ENCODE data around the gene KYAT1. TPM values are rescaled to one million over a fixed set of nuclear protein-coding genes. Genes with fewer than 3 reads are reported as not detected.

KYAT1 gene
- total and polyA plus RNA-seq, 2 of the 8 experiments (the other 6 are each of a cell fraction or from before 2014, with no cell fraction given), result 30.4 to 42.2 TPM

DNA sequence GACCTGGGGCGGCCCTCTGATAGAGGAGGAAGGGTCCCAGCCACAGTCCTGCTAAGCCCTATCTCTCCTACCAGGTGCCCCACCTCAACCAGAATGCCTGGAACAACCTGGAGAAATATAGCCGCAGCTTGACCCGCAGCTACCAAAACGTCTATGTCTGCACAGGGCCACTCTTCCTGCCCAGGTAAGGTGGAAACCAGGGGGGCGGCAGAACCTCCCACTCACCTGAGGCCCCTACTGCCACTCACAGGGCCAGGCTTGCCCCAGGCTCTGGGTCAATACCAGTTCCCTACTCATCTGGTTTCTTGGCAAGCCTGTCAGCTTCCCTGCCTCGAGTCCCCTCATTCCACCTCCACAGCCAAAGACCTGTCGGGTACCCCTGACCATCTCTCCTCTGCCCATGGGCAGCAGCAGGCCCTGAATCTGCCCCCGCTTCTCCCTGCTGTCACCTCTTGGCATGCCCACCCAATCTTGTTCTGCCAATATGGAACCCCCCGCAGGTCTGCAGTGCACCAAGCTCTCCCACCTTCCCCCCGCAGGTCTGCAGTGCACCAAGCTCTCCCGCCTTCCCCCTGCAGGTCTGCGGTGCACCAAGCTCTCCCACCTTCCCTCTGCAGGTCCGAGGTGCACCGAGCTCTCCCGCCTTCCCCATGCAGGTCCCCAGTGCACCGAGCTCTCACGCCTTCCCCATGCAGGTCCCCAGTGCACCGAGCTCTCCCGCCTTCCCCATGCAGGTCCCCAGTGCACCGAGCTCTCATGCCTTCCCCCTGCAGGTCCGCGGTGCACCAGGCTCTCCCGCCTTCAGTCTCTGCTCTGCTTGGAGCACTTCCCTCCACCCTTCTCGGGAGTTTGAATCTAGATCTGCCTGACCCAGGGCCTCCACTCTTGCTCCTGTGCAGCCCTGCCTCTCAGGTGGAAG is 60.8 kb downstream of the KYAT1 start:
- H2AK5ac ChIP-seq (ENCODE audit: low read depth, low read length), result no peak overlapping the region
- no peak overlapping the region for H2BK15ac ChIP-seq (ENCODE audit: low read length)
- H4K20me1 ChIP-seq (replicated peaks in 1 of 2; ENCODE audit: control insufficient read depth in 1 of 2, insufficient read depth in 2 of 2, low read length in 2 of 2), result peaks cover 5 to 22% of the 10 kb centered on the region in 2 experiments
- TF ChIP-seq HDAC2 (IDR thresholded peaks at IDR 0.05; ENCODE audit: borderline replicate concordance in 1 of 2, low read depth in 2 of 2, low read length in 2 of 2) (no peak), KDM5A (IDR thresholded peaks at IDR 0.05; ENCODE audit: low read length) (no peak), USF2 (IDR thresholded peaks at IDR 0.05; ENCODE audit: low read length) (no peak), JUN (IDR thresholded peaks at IDR 0.05; ENCODE audit: low read depth, low read length) (no peak), POLR2A (IDR thresholded peaks at IDR 0.05; ENCODE audit: control extremely low read depth in 1 of 2, low read depth in 2 of 2, low read length in 2 of 2) (peak in 1 of 2 experiments; percentile 29; a peak in 1 of 3 replicates)
- DNase-seq (ENCODE audit: low read depth in 1 of 2, low spot score in 2 of 2) (no peak), FAIRE-seq (no peak)
- H3K18ac ChIP-seq (ENCODE audit: extremely low read depth, low read length), result no peak overlapping the region
- H3K4ac ChIP-seq (replicated peaks; ENCODE audit: insufficient read length, low read depth, low read length), result no peak overlapping the region
- no peak overlapping the region for H4K91ac ChIP-seq (replicated peaks; ENCODE audit: insufficient read length, low read length)
- H3K14ac ChIP-seq (ENCODE audit: insufficient read length), result no peak overlapping the region
- H3K79me2 ChIP-seq (ENCODE audit: control insufficient read depth in 1 of 2, insufficient read depth in 2 of 2, low read length in 2 of 2), result no peaks in the 10 kb centered on the region
- H4K8ac ChIP-seq (ENCODE audit: extremely low read depth, insufficient read depth, low read length), result peak overlapping the region; percentile 64; the same call in 1 of the 2 replicates
- no peaks in the 10 kb centered on the region for H3K9me3 ChIP-seq (ENCODE audit: insufficient read depth in 2 of 2, low read depth in 1 of 2, low read length in 1 of 2)
- no peak overlapping the region for H3K4me3 ChIP-seq (ENCODE audit: extremely low read depth in 1 of 4, insufficient read depth in 2 of 4, low read depth in 3 of 4, low read length in 4 of 4)
- H3K23me2 ChIP-seq (ENCODE audit: low read depth, low read length), result peaks cover 7% of the 10 kb centered on the region; the same call in 1 of the 2 replicates
- no peak overlapping the region for H2AFZ ChIP-seq (ENCODE audit: low read length)
- H3K23ac ChIP-seq (ENCODE audit: insufficient read length), result no peak overlapping the region
- no peak overlapping the region for H2BK120ac ChIP-seq (replicated peaks; ENCODE audit: low read depth, low read length)
- 93% methylated on average over 23 of the region's 24 CpGs; no CpG with 5 or more reads in 1 of the 2 experiments for WGBS, 2 experiments (ENCODE audit: extremely low coverage in 1 of 2, insufficient coverage in 1 of 2, insufficient read length in 1 of 2, insufficient replicate concordance in 2 of 2, low coverage in 1 of 2, low lambda C conversion rate in 2 of 2, missing lambda C conversion rate in 1 of 2)
- no peak overlapping the region for H3K56ac ChIP-seq (replicated peaks; ENCODE audit: insufficient read length, low read depth, low read length)
- no peak overlapping the region for H2BK20ac ChIP-seq (ENCODE audit: low read length)
- no peak overlapping the region for H3K9ac ChIP-seq (replicated peaks in 1 of 4; ENCODE audit: extremely low read depth in 1 of 4, low read depth in 3 of 4, low read length in 3 of 4)
- peak overlapping the region; percentile 16; the same call in 1 of the 2 replicates for H2BK5ac ChIP-seq (ENCODE audit: low read depth, low read length)
- no peak overlapping the region for H4K5ac ChIP-seq (ENCODE audit: insufficient read length, low read depth, low read length)
- peaks cover 23 to 45% (median 36%) of the 10 kb centered on the region in 4 experiments for H3K36me3 ChIP-seq (ENCODE audit: control insufficient read depth in 2 of 4, insufficient read depth in 4 of 4, low read length in 3 of 4)
- H3K4me1 ChIP-seq (replicated peaks in 1 of 4; ENCODE audit: control insufficient read depth in 3 of 4, insufficient read depth in 4 of 4, low read length in 3 of 4), result peaks cover 0 to 11% (median 3%) of the 10 kb centered on the region in 4 experiments; a peak in 2 of 7 replicates
- CTCF ChIA-PET (ENCODE audit: partially characterized antibody), result interaction anchor here (0.8 to 2.6 kb wide), 5 partner anchors 56 to 107 kb away, joined by 3 to 8 read pairs (median 4); no protein-coding TSS in a partner anchor
- H3K27ac ChIP-seq (ENCODE audit: low read depth, low read length), result no peak overlapping the region
- POLR2A ChIA-PET (ENCODE audit: partially characterized antibody), result interaction anchor here (0.6 to 5.1 kb wide), 14 partner anchors 9 to 183 kb away, joined by 3 to 62 read pairs (median 4); partner anchors contain the start of genes DOLK, NUP188, SPOUT1 and ZDHHC12
- no peak overlapping the region for H2BK12ac ChIP-seq (ENCODE audit: low read depth, low read length)
- H3K27me3 ChIP-seq (replicated peaks in 1 of 4; ENCODE audit: control insufficient read depth in 3 of 4, extremely low read depth in 1 of 4, insufficient read depth in 3 of 4, low read length in 3 of 4), result no peaks in the 10 kb centered on the region
- H3K4me2 ChIP-seq (ENCODE audit: insufficient read depth in 1 of 2, low read depth in 2 of 2, low read length in 2 of 2), result no peak overlapping the region
- no peaks in the 10 kb centered on the region; the same call in 1 of the 2 replicates for H3K79me1 ChIP-seq (ENCODE audit: low read depth, low read length)

All from H1 (cell line).